Esophagus muscularis mucosa (tissue), 4 donors: Measurements from ENCODE around the gene CD2BP2. TPM values are rescaled to one million over a fixed set of nuclear protein-coding genes. Genes with fewer than 3 reads are reported as not detected.

ENCODE experiments used
- DNase-seq: peaks from one replicate; pipeline ENCODE4 v3.0.0-alpha.2; 2017; ENCODE audit errors: extremely low spot score
- H3K27ac ChIP-seq, 4 donors: fragments of 200-600 bp; sonication (generic); replicated peaks in 1 of 4; 1 replicate in 3 of 4; 2 replicates in 1 of 4; pipeline ENCODE4 v1.5.1; 2016 to 2019; ENCODE audit warnings: mild to moderate bottlenecking in 1 of 4
- H3K27me3 ChIP-seq, 4 donors: fragments of 200-600 bp; sonication (generic); one replicate each; pipeline versions ENCODE4 v1.5.1 to v1.6.0; 2016 to 2019
- H3K36me3 ChIP-seq, 4 donors: fragments of 200-600 bp; sonication (generic); one replicate each; pipeline ENCODE4 v1.5.1; 2016 to 2019
- H3K4me1 ChIP-seq, 4 donors: fragments of 200-600 bp; sonication (generic); one replicate each; pipeline ENCODE4 v1.5.1; 2016 to 2019
- H3K4me3 ChIP-seq, 4 donors: fragments of 200-600 bp; sonication (generic); 1 replicate in 2 of 4; 2 replicates in 2 of 4; pipeline ENCODE4 v1.5.1; 2016 to 2019; ENCODE audit warnings: mild to moderate bottlenecking in 4 of 4, moderate library complexity in 1 of 4
- H3K9me3 ChIP-seq, 4 donors: fragments of 200-600 bp; sonication (generic); 1 replicate in 3 of 4; 2 replicates in 1 of 4; pipeline ENCODE4 v1.5.1; 2016 to 2019
- CTCF ChIP-seq, 3 experiments: fragments of 200-600 bp in 2 of 3; fragments of 450-650 bp in 1 of 3; sonication (generic) in 2 of 3; IDR thresholded peaks; one replicate each; pipeline ENCODE4 v1.5.1; 2017 to 2019; ENCODE audit warnings: antibody characterized with exemption in 3 of 3, mild to moderate bottlenecking in 2 of 3, moderate library complexity in 1 of 3
- EP300 ChIP-seq: sonication (generic); formaldehyde crosslinking; IDR thresholded peaks from one replicate; pipeline ENCODE4 v1.6.1; 2017; ENCODE audit warnings: antibody characterized with exemption
- POLR2A ChIP-seq: fragments of 450-650 bp; IDR thresholded peaks from one replicate; pipeline ENCODE4 v1.6.1; 2017; ENCODE audit warnings: antibody characterized with exemption, moderate library complexity, mild to moderate bottlenecking, low read depth
- POLR2AphosphoS5 ChIP-seq, 2 donors: sonication (generic); formaldehyde crosslinking; IDR thresholded peaks; one replicate each; pipeline ENCODE4 v1.6.1; 2017; ENCODE audit warnings: antibody characterized with exemption in 2 of 2
- WGBS: methylation state at CpG from one replicate; pipeline ENCODE4 v1.1.5; 2018; 5-methylcytosine and 5-hydroxymethylcytosine counted together
- intact Hi-C: fragments of 100-400 bp; cut with DNase I; formaldehyde crosslinking; loops from one replicate; pipeline ENCODE4 v1.15.1; 2023
- total RNA-seq, 4 donors: library from RNA; depleted of rRNA; stranded (reverse); fragments of >200 nt; gene quantifications; one replicate each; pipeline versions ENCODE4 v1.1.0 to v1.2.1, GENCODE V29; 2016

Gene CD2BP2
- total RNA-seq, 4 donors from 2014 or later: 24.9 to 63.9 (median 41.8) TPM

DNA sequence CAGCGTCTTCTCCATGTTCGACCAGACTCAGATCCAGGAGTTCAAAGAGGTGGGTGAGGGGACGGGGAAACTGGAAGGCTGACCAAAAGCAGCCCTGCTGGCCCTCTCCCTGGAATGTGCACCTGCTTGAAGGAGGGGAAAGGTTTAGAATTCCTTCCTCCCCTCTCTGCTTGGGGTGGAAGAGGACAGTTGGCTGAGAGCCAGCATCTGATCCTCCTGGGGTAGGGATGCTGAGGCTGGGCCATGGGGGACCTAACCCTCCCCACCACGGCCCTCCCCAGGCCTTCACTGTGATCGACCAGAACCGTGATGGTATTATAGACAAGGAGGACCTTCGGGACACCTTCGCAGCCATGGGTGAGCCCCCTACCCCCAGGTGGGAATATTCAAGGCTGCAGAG is 20.8 kb upstream of the CD2BP2 start:
- WGBS: 85% methylated on average over 8 of the region's 8 CpGs
- DNase-seq: no peak
- Histone ChIP-seq H3K27me3 (no peaks in the 10 kb centered on the region), H3K4me3 (no peak overlapping the region), H3K27ac (no peak overlapping the region), H3K36me3 (no peaks in the 10 kb centered on the region), H3K9me3 (no peaks in the 10 kb centered on the region), H3K4me1 (peaks cover 23 to 37% (median 29%) of the 10 kb centered on the region in 4 donors)
- TF ChIP-seq POLR2A: no peak
- no peak for TF ChIP-seq CTCF (IDR thresholded peaks at IDR 0.05)
- no peak for TF ChIP-seq POLR2AphosphoS5 (IDR thresholded peaks at IDR 0.05)
- no peak for TF ChIP-seq EP300
- intact Hi-C loops: no loop called here

DNA sequence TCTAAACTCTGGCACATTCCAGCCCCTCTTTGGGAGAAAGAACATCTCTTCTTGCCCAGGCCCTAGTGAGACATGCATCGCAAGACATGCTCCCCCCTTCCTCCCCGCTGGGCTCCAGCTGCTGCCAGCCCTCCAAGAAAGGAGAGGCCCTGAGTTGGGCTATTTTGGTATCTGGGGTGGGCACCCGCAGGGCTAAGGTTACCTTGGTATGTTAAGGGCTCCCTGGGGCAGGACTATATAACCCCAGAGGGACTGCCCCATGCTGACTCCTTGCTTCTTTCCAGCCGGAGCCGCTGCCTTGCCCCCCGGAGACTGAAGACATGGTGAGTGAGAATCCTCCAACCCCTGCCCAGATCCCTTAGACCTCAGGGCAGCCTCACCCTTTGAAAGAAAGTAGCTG is 19.4 kb upstream of the CD2BP2 start, which contains the start of gene MYL11:
MYL11 (plus strand) TSS at position 265 of the 400 bp plus-strand sequence; CDS start at position 321, 56 bp downstream.
- intact Hi-C loops: no loop called here
- no peaks in the 10 kb centered on the region for H3K9me3 ChIP-seq
- TF ChIP-seq POLR2A (no peak), POLR2AphosphoS5 (IDR thresholded peaks at IDR 0.05) (no peak), CTCF (IDR thresholded peaks at IDR 0.05) (no peak), EP300 (no peak)
- H3K27ac ChIP-seq: no peak within 1 kb of the TSS
- no peaks in the 10 kb centered on the region for H3K27me3 ChIP-seq
- DNase-seq: no peak
- H3K36me3 ChIP-seq: no peaks in the 10 kb centered on the region
- H3K4me3 ChIP-seq: no peak within 1 kb of the TSS
- peaks cover 23 to 34% (median 25%) of the 10 kb centered on the region in 4 donors for H3K4me1 ChIP-seq
- 91% methylated on average over 6 of the region's 6 CpGs for WGBS

DNA sequence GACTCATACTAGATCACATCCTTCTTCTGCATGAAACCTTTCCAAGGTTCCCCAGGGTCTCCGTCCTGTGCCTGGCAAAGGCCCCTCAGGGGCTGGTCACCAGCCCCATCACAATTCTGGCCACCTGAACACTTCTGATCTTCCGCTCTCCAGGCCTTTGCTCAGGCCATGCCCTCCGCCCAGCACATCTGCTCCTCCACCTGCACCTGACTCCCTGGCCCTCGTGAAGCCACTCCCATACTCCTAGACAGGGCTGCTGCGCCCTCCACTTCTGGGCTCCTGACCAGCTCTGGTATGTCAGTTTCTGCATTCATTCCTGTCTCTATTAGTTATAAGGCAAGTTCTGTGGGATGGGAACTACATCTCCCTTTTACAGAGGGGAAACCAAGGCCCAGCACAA is 17.6 kb upstream of the CD2BP2 start:
- WGBS: 94% methylated on average over 5 of the region's 5 CpGs
- DNase-seq: no peak
- no peak for TF ChIP-seq POLR2AphosphoS5 (IDR thresholded peaks at IDR 0.05)
- TF ChIP-seq CTCF (IDR thresholded peaks at IDR 0.05): no peak
- no peak for TF ChIP-seq POLR2A
- TF ChIP-seq EP300: no peak
- peaks cover 29 to 38% (median 34%) of the 10 kb centered on the region in 4 donors for H3K4me1 ChIP-seq
- intact Hi-C loops: no loop called here
- no peak overlapping the region for H3K27ac ChIP-seq
- H3K36me3 ChIP-seq: no peaks in the 10 kb centered on the region
- H3K27me3 ChIP-seq: no peaks in the 10 kb centered on the region
- H3K4me3 ChIP-seq: no peak overlapping the region
- no peaks in the 10 kb centered on the region for H3K9me3 ChIP-seq

DNA sequence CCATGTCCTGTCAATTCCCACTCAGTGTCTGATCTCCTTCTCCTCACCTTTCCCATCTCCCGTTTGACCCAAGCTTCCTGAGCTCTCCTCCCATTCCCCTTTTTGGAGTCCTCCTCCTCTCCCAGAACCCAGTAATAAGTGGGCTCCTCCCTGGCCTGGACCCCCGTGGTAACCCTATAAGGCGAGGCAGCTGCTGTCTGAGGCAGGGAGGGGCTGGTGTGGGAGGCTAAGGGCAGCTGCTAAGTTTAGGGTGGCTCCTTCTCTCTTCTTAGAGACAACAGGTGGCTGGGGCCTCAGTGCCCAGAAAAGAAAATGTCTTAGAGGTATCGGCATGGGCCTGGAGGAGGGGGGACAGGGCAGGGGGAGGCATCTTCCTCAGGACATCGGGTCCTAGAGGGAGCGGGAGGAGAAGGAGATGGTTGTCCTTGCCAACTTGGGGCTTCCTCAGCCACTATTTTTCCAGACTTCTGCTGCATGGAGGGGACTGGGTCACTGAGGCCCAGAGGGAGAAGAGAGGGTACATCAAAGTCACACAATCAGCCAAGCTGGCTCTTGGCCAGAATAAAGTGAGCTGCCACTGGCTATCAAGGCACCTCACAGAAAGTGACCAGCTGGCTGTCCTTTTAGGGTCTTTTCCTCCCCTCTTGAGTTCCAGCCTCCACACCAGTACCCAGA is 17.1 kb upstream of the CD2BP2 start:
- no peaks in the 10 kb centered on the region for H3K27me3 ChIP-seq
- H3K4me1 ChIP-seq: peaks cover 31 to 38% (median 35%) of the 10 kb centered on the region in 4 donors
- intact Hi-C loops: no loop called here
- H3K9me3 ChIP-seq: no peaks in the 10 kb centered on the region
- no peak for DNase-seq
- no peak for TF ChIP-seq POLR2A
- TF ChIP-seq EP300: no peak
- no peak overlapping the region for H3K27ac ChIP-seq
- no peaks in the 10 kb centered on the region for H3K36me3 ChIP-seq
- H3K4me3 ChIP-seq: no peak overlapping the region
- 90% methylated on average over 6 of the region's 6 CpGs for whole genome bisulfite sequencing

DNA sequence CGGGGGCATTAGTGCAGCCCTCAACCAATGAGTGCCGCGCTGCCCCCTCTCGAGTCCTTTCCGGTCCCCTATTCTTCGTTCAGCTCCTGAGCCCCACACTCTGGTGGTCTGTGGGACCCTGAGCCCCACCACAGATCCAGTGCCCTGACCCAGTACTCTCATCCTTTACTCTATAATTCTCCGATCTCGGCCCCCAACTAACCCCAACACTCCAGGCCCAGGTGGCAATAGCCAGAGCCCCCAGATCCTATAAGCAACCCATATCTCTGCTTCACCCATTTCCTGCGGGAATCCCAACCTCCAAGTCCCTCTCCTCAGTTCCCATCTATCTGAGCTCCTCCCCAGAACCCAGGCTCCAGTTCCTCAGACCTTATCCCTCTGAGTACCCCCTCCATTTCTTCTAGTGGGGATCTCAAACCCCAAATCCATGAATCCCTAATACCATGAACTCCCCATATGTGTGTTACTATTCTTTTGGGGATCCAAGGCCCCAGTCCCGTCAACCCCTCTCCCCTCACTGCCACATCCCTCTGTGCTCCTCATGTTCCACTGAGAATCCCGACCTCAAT is 16.2 kb upstream of the CD2BP2 start:
- peak overlapping the region; percentile 54 to 60 (median 58) for H3K4me3 ChIP-seq
- no peaks in the 10 kb centered on the region for H3K27me3 ChIP-seq
- intact Hi-C loops: no loop called here
- H3K4me1 ChIP-seq: peaks cover 33 to 42% (median 39%) of the 10 kb centered on the region in 4 donors
- DNase-seq: no peak
- H3K36me3 ChIP-seq: peaks cover 0 to 4% (median 2%) of the 10 kb centered on the region in 4 donors
- H3K9me3 ChIP-seq: no peaks in the 10 kb centered on the region
- peak overlapping the region; percentile 83 to 93 (median 87) for H3K27ac ChIP-seq
- WGBS: 24% methylated on average over 11 of the region's 11 CpGs
- TF ChIP-seq EP300: no peak
- TF ChIP-seq POLR2A: no peak
- TF ChIP-seq POLR2AphosphoS5 (IDR thresholded peaks at IDR 0.05): no peak
- TF ChIP-seq CTCF (IDR thresholded peaks at IDR 0.05): no peak
